AG04450 (cell line): ENCODE results near the gene LTK. TPM values are rescaled to one million over a fixed set of nuclear protein-coding genes. Genes with fewer than 3 reads are reported as not detected.

ENCODE experiments used
- CTCF ChIA-PET: fragments of 300-600, 350-600 bp; formaldehyde crosslinking; extraction: SDS; loops from one replicate; lab custom pipeline; 2022; ENCODE audit warnings: antibody characterized with exemption, inconsistent platforms; lab: Charles Lee
- POLR2A ChIA-PET: fragments of 350-600 bp; formaldehyde crosslinking; extraction: SDS; loops from one replicate; lab custom pipeline; 2021; ENCODE audit warnings: antibody characterized with exemption, inconsistent platforms; lab: Yijun Ruan, JAX
- DNase-seq: peaks from one replicate; pipeline ENCODE4 v3.0.0-alpha.2; 2011; ENCODE audit warnings: low read depth, low spot score
- H3K27ac ChIP-seq: one replicate; pipeline ENCODE4 v1.5.1; 2012; ENCODE audit warnings: low read depth, low read length, control low read depth
- H3K27me3 ChIP-seq: one replicate; pipeline ENCODE4 v1.6.0; 2012; ENCODE audit warnings: low read length; ENCODE audit not compliant: control insufficient read depth, insufficient read depth
- H3K4me3 ChIP-seq: 2 replicates; pipeline ENCODE4 v1.5.1; 2011; ENCODE audit warnings: mild to moderate bottlenecking, low read depth, low read length, control low read depth
- H3K9me3 ChIP-seq: 2 replicates; pipeline ENCODE4 v1.5.1; 2012; ENCODE audit warnings: low read length; ENCODE audit not compliant: control insufficient read depth, insufficient read depth
- polyA plus RNA-seq: library from polyadenylated mRNA; depleted of rRNA; stranded (reverse); fragments of >200 nt; gene quantifications from 2 replicates; pipeline ENCODE4 v1.2.3, GENCODE V29; 2011
- TF ChIP-seq, protein P1 (sequence below): IDR thresholded peaks from 2 replicates; pipeline ENCODE4 v1.5.1; 2011; ENCODE audit warnings: low read depth, low read length, control low read depth, inconsistent platforms

The LTK gene
- polyA plus RNA-seq, 1 experiment, result 0.09 TPM

DNA sequence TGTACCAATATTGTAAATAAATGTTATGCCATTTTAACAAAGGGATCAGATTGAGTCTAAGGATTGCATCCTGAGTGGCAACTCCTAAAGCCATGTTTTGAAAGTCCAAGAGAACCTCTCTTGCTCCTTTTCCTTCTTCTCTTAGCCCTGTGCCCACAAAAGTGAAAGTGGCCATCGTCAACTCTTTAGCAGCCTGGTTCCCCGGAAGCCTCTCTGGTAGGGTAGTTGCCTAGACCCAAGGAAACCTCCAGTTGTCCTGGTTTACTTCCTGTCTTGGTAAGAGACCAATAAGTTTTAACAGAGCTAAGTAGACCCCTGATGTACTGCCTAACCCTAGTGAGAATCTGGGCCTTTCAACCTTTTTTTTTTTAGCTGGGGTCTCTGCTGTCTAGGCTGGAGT lies 30.1 kb downstream of the LTK start:
- no peaks in the 10 kb centered on the region for H3K27me3 ChIP-seq
- H3K27ac ChIP-seq, result no peak overlapping the region
- no peak for DNase-seq
- no peak overlapping the region for H3K4me3 ChIP-seq
- TF ChIP-seq, protein P1, sequence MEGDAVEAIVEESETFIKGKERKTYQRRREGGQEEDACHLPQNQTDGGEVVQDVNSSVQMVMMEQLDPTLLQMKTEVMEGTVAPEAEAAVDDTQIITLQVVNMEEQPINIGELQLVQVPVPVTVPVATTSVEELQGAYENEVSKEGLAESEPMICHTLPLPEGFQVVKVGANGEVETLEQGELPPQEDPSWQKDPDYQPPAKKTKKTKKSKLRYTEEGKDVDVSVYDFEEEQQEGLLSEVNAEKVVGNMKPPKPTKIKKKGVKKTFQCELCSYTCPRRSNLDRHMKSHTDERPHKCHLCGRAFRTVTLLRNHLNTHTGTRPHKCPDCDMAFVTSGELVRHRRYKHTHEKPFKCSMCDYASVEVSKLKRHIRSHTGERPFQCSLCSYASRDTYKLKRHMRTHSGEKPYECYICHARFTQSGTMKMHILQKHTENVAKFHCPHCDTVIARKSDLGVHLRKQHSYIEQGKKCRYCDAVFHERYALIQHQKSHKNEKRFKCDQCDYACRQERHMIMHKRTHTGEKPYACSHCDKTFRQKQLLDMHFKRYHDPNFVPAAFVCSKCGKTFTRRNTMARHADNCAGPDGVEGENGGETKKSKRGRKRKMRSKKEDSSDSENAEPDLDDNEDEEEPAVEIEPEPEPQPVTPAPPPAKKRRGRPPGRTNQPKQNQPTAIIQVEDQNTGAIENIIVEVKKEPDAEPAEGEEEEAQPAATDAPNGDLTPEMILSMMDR, result no peak
- POLR2A ChIA-PET, result interaction anchor here (1.2 kb wide), 1 partner anchor 10 kb away, joined by 3 read pairs; no protein-coding TSS in a partner anchor
- H3K9me3 ChIP-seq, result no peaks in the 10 kb centered on the region; the same call in 1 of the 2 replicates
- CTCF ChIA-PET, result no interaction called here

DNA sequence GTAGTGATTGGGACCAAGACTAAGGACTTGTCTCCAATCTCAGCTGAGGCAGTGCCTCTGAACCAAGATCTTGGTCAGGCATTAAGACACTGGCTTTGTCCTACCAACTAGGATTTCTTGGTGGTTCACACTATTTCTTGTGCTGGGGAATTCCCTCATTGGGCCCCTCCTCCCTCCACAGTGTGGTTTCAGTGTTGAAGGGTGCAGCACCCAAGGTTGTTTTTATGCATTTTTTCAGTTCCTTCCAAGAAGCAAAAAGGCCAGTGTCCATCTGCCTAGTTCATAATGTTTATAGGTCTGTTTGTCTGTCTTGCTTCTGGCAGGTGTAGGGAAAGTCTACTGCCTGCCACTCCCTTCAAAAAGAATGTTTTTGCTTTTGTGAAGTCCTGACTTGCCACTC lies 30.5 kb downstream of the LTK start:
- TF ChIP-seq, protein P1, result no peak
- H3K4me3 ChIP-seq, result no peak overlapping the region
- ChIA-PET POLR2A (no interaction called here), CTCF (no interaction called here)
- H3K27ac ChIP-seq, result no peak overlapping the region
- H3K9me3 ChIP-seq, result no peaks in the 10 kb centered on the region; the same call in 1 of the 2 replicates
- no peak for DNase-seq
- H3K27me3 ChIP-seq, result no peaks in the 10 kb centered on the region

DNA sequence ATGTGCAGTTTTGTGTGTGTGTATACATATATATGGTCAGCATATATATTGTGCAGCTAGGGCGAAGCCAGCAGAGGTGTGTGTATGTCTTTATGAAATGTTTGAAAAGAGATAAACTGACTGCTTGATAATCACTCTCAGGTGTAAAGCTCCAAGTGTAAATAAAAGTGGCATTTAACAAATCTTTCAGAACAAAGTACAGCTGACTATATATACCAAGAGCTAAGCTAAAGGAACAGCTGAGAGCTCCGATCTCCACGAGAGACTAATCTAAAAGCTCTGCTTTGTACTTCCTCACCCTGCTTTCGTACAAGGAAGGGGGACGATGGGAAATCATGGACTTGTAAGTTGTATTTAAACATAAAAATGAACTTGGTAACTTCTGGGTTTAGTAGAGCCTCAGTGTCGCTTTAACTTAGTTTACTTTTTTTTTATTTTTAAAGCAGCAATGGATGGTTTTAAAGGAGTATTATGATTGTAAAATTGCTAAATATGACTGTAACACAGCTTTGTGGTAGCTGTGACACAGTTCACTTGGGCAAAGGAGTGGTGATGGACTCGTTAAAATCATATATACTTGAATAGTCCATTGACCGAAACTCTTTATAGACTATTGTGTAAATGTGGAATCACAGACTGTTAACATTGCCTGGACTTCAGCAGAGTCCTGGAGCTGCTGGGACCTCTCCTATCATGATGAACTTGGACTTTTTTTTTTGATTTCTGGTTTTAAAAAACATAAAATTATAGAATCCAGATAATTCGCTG lies 31.3 kb downstream of the LTK start:
- TF ChIP-seq, protein P1, result no peak
- Histone ChIP-seq H3K27ac (no peak overlapping the region), H3K27me3 (no peaks in the 10 kb centered on the region), H3K4me3 (no peak overlapping the region), H3K9me3 (no peaks in the 10 kb centered on the region; the same call in 1 of the 2 replicates)
- DNase-seq, result no peak
- ChIA-PET POLR2A (interaction anchor here (0.7 kb wide), 1 partner anchor 24 kb away, joined by 3 read pairs; no protein-coding TSS in a partner anchor), CTCF (interaction anchor here (1.0 kb wide), 1 partner anchor 17 kb away, joined by 3 read pairs; no protein-coding TSS in a partner anchor)

DNA sequence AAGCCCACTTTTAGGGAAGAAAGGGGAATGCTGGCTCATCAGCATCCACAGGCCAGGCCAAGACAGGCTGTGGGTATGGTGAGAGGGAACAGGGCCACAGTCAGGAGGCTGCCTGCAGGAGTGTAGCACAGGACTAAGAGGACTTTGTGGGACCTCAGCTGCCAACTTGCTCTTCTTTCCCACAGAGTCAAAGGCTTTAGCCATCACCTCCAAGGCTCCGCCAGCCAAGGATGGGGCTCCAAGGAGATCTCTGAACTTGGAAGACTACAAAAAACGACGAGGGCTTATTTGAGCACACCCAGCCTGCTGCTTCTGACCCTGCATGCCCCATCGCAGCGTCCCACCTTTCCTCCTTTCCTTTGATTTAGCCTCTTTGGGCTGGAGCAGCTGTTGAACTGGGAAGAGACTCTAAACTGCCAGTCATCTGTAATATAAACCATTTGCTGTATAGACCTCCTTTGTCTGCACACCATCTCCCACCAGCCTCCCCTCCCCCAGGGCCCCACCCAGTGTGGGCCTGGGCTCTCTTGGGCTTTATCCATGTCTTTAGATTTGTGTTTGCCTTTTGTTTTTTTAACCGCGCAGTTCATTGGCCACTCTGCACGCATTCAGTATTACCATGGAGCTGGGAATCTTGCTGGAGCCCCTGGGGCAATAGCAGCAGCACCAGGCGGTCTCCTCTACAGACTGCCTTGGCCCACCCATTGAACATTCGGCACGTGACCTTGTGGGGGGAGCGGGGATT lies 33.1 kb downstream of the LTK start:
- H3K27me3 ChIP-seq, result no peaks in the 10 kb centered on the region
- no peak overlapping the region for H3K27ac ChIP-seq
- ChIA-PET POLR2A (no interaction called here), CTCF (no interaction called here)
- DNase-seq, result no peak
- H3K4me3 ChIP-seq, result no peak overlapping the region
- no peaks in the 10 kb centered on the region for H3K9me3 ChIP-seq
- TF ChIP-seq, protein P1, result no peak
